Stimulated activated naive CD8-positive, alpha-beta T cell treated with anti-CD3 and anti-CD28 coated beads, Interleukin-15, amount 100 ng/mL, for 72 hours (primary cell): ENCODE measurements around the gene CTNNB1.
"Not testable (repeated sequence)": the region's sequence is repeated elsewhere in the genome, so short reads cannot be mapped to it uniquely, and the experiment has no call there.

ENCODE experiments used
- ATAC-seq: fragments of 150-1000 bp; cut with Tn5 transposase; 2 replicates; pipeline ENCODE4 v1.10.0; 2021; ENCODE audit warnings: mild to moderate bottlenecking, moderate library complexity
- DNase-seq, 2 donors: peaks; one replicate each; pipeline ENCODE4 v3.0.0; 2021 to 2022
- H3K27ac Mint-ChIP-seq, 2 donors: one replicate each; pipeline ENCODE4 v1.8.0; 2022; ENCODE audit warnings: mild to moderate bottlenecking in 2 of 2, mixed read lengths in 2 of 2, moderate library complexity in 2 of 2
- H3K27me3 Mint-ChIP-seq: one replicate; pipeline ENCODE4 v1.8.0; 2022; ENCODE audit warnings: mixed read lengths
- H3K4me1 Mint-ChIP-seq: one replicate; pipeline ENCODE4 v1.8.0; 2022; ENCODE audit warnings: mild to moderate bottlenecking, mixed read lengths
- H3K4me3 Mint-ChIP-seq, 2 donors: one replicate each; pipeline ENCODE4 v1.8.0; 2022; ENCODE audit warnings: mild to moderate bottlenecking in 2 of 2, mixed read lengths in 2 of 2, moderate library complexity in 1 of 2
- H3K9me3 Mint-ChIP-seq, 2 donors: one replicate each; pipeline ENCODE4 v1.8.0; 2022; ENCODE audit warnings: mixed read lengths in 2 of 2

CTNNB1 gene

GRCh38 chr3:41249318-41249717 lies 50.0 kb downstream of the CTNNB1 start:
- ATAC-seq (no peak), DNase-seq (no peak)
- no peaks in the 10 kb centered on the region for H3K9me3 Mint-ChIP-seq
- H3K27ac Mint-ChIP-seq, result no peak overlapping the region
- H3K27me3 Mint-ChIP-seq, result no peaks in the 10 kb centered on the region
- H3K4me3 Mint-ChIP-seq, result no peak overlapping the region
- H3K4me1 Mint-ChIP-seq, result no peaks in the 10 kb centered on the region

GRCh38 chr3:41250825-41251224 lies 51.5 kb downstream of the CTNNB1 start:
- DNase-seq (no peak), ATAC-seq (no peak)
- H3K4me3 Mint-ChIP-seq, result no peak overlapping the region
- H3K27me3 Mint-ChIP-seq, result no peaks in the 10 kb centered on the region
- no peak overlapping the region for H3K27ac Mint-ChIP-seq
- no peaks in the 10 kb centered on the region for H3K4me1 Mint-ChIP-seq
- H3K9me3 Mint-ChIP-seq, result no peaks in the 10 kb centered on the region

GRCh38 chr3:41251593-41251992 lies 52.3 kb downstream of the CTNNB1 start:
- Mint-ChIP-seq H3K27me3 (no peaks in the 10 kb centered on the region), H3K4me1 (no peaks in the 10 kb centered on the region)
- no peak for DNase-seq

GRCh38 chr3:41258239-41258800 lies 59.0 kb downstream of the CTNNB1 start:
- no peaks in the 10 kb centered on the region for H3K4me1 Mint-ChIP-seq
- H3K27me3 Mint-ChIP-seq, result no peaks in the 10 kb centered on the region
- H3K27ac Mint-ChIP-seq, result no peak overlapping the region
- ATAC-seq (no peak), DNase-seq (no peak)
- H3K9me3 Mint-ChIP-seq, result peaks cover 0 to 13% of the 10 kb centered on the region in 2 donors
- no peak overlapping the region for H3K4me3 Mint-ChIP-seq

More at GRCh38 chr3:41251593-41251992, 52.3 kb downstream of the CTNNB1 start:
- no peak overlapping the region for H3K4me3 Mint-ChIP-seq
- no peak for ATAC-seq
- no peaks in the 10 kb centered on the region for H3K9me3 Mint-ChIP-seq
- H3K27ac Mint-ChIP-seq, result no peak overlapping the region

- ATAC-seq, result no peak
- no peak overlapping the region for H3K4me3 Mint-ChIP-seq
- H3K9me3 Mint-ChIP-seq, result peaks cover 0 to 13% of the 10 kb centered on the region in 2 donors
- no peak for DNase-seq
- H3K27ac Mint-ChIP-seq, result peak overlapping the region in 1 of 2 donors; percentile 28
- no peaks in the 10 kb centered on the region for H3K4me1 Mint-ChIP-seq
- no peaks in the 10 kb centered on the region for H3K27me3 Mint-ChIP-seq
Measured at GRCh38 chr3:41259449-41260062, 60.3 kb downstream of the CTNNB1 start.

- Mint-ChIP-seq H3K27me3 (no peaks in the 10 kb centered on the region), H3K9me3 (peaks cover 0 to 13% of the 10 kb centered on the region in 2 donors), H3K27ac (peak overlapping the region in 1 of 2 donors; percentile 37), H3K4me1 (no peaks in the 10 kb centered on the region), H3K4me3 (no peak overlapping the region)
- ATAC-seq (no peak), DNase-seq (no peak)
Measured at GRCh38 chr3:41260063-41260450, 60.8 kb downstream of the CTNNB1 start.

GRCh38 chr3:41265011-41265545 lies 65.8 kb downstream of the CTNNB1 start:
- ATAC-seq (no peak), DNase-seq (no peak)
- Mint-ChIP-seq H3K27ac (no peak overlapping the region), H3K4me1 (no peaks in the 10 kb centered on the region), H3K9me3 (peaks cover 0 to 13% of the 10 kb centered on the region in 2 donors), H3K27me3 (no peaks in the 10 kb centered on the region), H3K4me3 (no peak overlapping the region)

GRCh38 chr3:41265823-41266273 lies 66.5 kb downstream of the CTNNB1 start:
- H3K9me3 Mint-ChIP-seq, result peaks cover 0 to 13% of the 10 kb centered on the region in 2 donors
- no peaks in the 10 kb centered on the region for H3K27me3 Mint-ChIP-seq
- no peak overlapping the region for H3K27ac Mint-ChIP-seq
- H3K4me1 Mint-ChIP-seq, result no peaks in the 10 kb centered on the region
- no peak for DNase-seq
- H3K4me3 Mint-ChIP-seq, result no peak overlapping the region
- no peak for ATAC-seq

GRCh38 chr3:41267975-41268640 lies 68.8 kb downstream of the CTNNB1 start:
- ATAC-seq (no peak), DNase-seq (no peak)
- no peaks in the 10 kb centered on the region for H3K27me3 Mint-ChIP-seq
- H3K27ac Mint-ChIP-seq, result no peak overlapping the region
- H3K4me3 Mint-ChIP-seq, result no peak overlapping the region
- H3K9me3 Mint-ChIP-seq, result peaks cover 8% of the 10 kb centered on the region in 2 donors
- H3K4me1 Mint-ChIP-seq, result no peaks in the 10 kb centered on the region

- Mint-ChIP-seq H3K27ac (no peak overlapping the region), H3K4me1 (no peaks in the 10 kb centered on the region)
- ATAC-seq, result no peak
Measured at GRCh38 chr3:41272667-41273066, 73.4 kb downstream of the CTNNB1 start.

GRCh38 chr3:41274944-41275668 lies 75.8 kb downstream of the CTNNB1 start:
- ATAC-seq (no peak), DNase-seq (no peak)
- Mint-ChIP-seq H3K9me3 (peaks cover 16 to 30% of the 10 kb centered on the region in 2 donors), H3K27ac (no peak overlapping the region), H3K27me3 (no peaks in the 10 kb centered on the region), H3K4me1 (no peaks in the 10 kb centered on the region), H3K4me3 (no peak overlapping the region)

More at GRCh38 chr3:41272667-41273066, 73.4 kb downstream of the CTNNB1 start:
- DNase-seq, result no peak
- Mint-ChIP-seq H3K9me3 (peaks cover 12 to 24% of the 10 kb centered on the region in 2 donors), H3K27me3 (no peaks in the 10 kb centered on the region), H3K4me3 (no peak overlapping the region)

- no peak for DNase-seq
- no peak for ATAC-seq
- Mint-ChIP-seq H3K4me3 (no peak overlapping the region), H3K27me3 (no peaks in the 10 kb centered on the region), H3K27ac (no peak overlapping the region), H3K9me3 (peaks cover 16 to 37% of the 10 kb centered on the region in 2 donors), H3K4me1 (no peaks in the 10 kb centered on the region)
Measured at GRCh38 chr3:41276191-41276590, 76.9 kb downstream of the CTNNB1 start.

GRCh38 chr3:41277790-41278465 lies 78.6 kb downstream of the CTNNB1 start:
- Mint-ChIP-seq H3K9me3 (peaks cover 9 to 30% of the 10 kb centered on the region in 2 donors), H3K27ac (no peak overlapping the region), H3K4me3 (no peak overlapping the region), H3K27me3 (no peaks in the 10 kb centered on the region), H3K4me1 (no peaks in the 10 kb centered on the region)
- no peak for ATAC-seq
- DNase-seq, result no peak

- not testable (repeated sequence) for H3K27ac Mint-ChIP-seq, DNase-seq, H3K27me3 Mint-ChIP-seq
Measured at GRCh38 chr3:41284934-41285333, 85.6 kb downstream of the CTNNB1 start.

GRCh38 chr3:41286305-41286704 lies 87.0 kb downstream of the CTNNB1 start:
- no peak for ATAC-seq
- peaks cover 10% of the 10 kb centered on the region for H3K4me1 Mint-ChIP-seq

More at GRCh38 chr3:41284934-41285333, 85.6 kb downstream of the CTNNB1 start:
- not testable (repeated sequence) for ATAC-seq, H3K4me3 Mint-ChIP-seq
- peaks cover 10% of the 10 kb centered on the region for H3K4me1 Mint-ChIP-seq
- H3K9me3 Mint-ChIP-seq, result peaks cover 0 to 19% of the 10 kb centered on the region in 2 donors

More at GRCh38 chr3:41286305-41286704, 87.0 kb downstream of the CTNNB1 start:
- Mint-ChIP-seq H3K27me3 (no peaks in the 10 kb centered on the region), H3K9me3 (peaks cover 0 to 10% of the 10 kb centered on the region in 2 donors), H3K27ac (no peak overlapping the region), H3K4me3 (no peak overlapping the region)
- DNase-seq, result no peak
